Osteocyte (in vitro differentiated cells): ENCODE measurements around the gene THAP8. TPM values are rescaled to one million over a fixed set of nuclear protein-coding genes. Genes with fewer than 3 reads are reported as not detected.

ENCODE experiments used
- DNase-seq: peaks from one replicate; pipeline ENCODE4 v3.0.0; 2021; ENCODE audit warnings: mixed read lengths; ENCODE audit not compliant: unreplicated experiment; ENCODE audit errors: extremely low spot score
- H3K27ac Mint-ChIP-seq: one replicate; pipeline ENCODE4 v1.8.0; 2021; ENCODE audit warnings: mild to moderate bottlenecking, mixed read lengths; ENCODE audit not compliant: unreplicated experiment
- H3K27me3 Mint-ChIP-seq: one replicate; pipeline ENCODE4 v1.8.0; 2021; ENCODE audit warnings: mixed read lengths; ENCODE audit not compliant: unreplicated experiment
- H3K36me3 Mint-ChIP-seq: one replicate; pipeline ENCODE4 v1.8.0; 2021; ENCODE audit warnings: mixed read lengths; ENCODE audit not compliant: unreplicated experiment
- H3K4me1 Mint-ChIP-seq: one replicate; pipeline ENCODE4 v1.8.0; 2021; ENCODE audit warnings: mixed read lengths; ENCODE audit not compliant: unreplicated experiment
- H3K4me3 Mint-ChIP-seq: one replicate; pipeline ENCODE4 v1.8.0; 2021; ENCODE audit warnings: mild to moderate bottlenecking, moderate library complexity, mixed read lengths; ENCODE audit not compliant: unreplicated experiment
- H3K9me3 Mint-ChIP-seq: one replicate; pipeline ENCODE4 v1.8.0; 2021; ENCODE audit warnings: mixed read lengths; ENCODE audit not compliant: unreplicated experiment
- total RNA-seq: library from RNA; stranded (reverse); gene quantifications from 2 replicates; pipeline ENCODE4 v1.2.1, GENCODE V29; 2021
- TF ChIP-seq, protein P1 (sequence below): fragments of 200-600 bp; sonication (generic); IDR thresholded peaks from 2 replicates; pipeline ENCODE4 v1.5.0; 2021; ENCODE audit warnings: antibody characterized with exemption, mild to moderate bottlenecking, moderate library complexity

THAP8 gene
- total RNA-seq, 1 donor from 2014 or later: 8.0 TPM

DNA sequence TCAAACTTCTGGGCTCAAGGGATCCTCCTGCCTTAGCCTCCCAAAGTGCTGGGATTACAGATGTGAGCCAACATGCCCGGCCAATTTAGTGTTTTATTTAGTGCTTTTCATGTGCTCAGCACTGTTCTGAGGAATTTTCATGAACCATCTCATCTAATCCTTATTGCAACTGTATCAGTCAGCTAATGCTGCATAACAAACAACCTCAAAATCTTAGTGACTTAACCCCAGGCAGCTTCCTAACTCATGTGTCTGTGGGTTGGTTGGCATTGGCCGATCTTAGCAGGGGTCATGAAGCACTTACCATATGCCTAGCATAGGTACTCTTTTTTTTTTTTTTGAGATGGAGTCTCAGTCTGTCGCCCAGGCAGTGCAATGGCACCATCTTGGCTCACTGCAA is 65.3 kb downstream of the THAP8 start:
- TF ChIP-seq, protein P1, sequence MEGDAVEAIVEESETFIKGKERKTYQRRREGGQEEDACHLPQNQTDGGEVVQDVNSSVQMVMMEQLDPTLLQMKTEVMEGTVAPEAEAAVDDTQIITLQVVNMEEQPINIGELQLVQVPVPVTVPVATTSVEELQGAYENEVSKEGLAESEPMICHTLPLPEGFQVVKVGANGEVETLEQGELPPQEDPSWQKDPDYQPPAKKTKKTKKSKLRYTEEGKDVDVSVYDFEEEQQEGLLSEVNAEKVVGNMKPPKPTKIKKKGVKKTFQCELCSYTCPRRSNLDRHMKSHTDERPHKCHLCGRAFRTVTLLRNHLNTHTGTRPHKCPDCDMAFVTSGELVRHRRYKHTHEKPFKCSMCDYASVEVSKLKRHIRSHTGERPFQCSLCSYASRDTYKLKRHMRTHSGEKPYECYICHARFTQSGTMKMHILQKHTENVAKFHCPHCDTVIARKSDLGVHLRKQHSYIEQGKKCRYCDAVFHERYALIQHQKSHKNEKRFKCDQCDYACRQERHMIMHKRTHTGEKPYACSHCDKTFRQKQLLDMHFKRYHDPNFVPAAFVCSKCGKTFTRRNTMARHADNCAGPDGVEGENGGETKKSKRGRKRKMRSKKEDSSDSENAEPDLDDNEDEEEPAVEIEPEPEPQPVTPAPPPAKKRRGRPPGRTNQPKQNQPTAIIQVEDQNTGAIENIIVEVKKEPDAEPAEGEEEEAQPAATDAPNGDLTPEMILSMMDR: no peak
- no peaks in the 10 kb centered on the region for H3K9me3 Mint-ChIP-seq
- no peak for DNase-seq
- no peaks in the 10 kb centered on the region for H3K36me3 Mint-ChIP-seq
- peaks cover 5% of the 10 kb centered on the region for H3K4me1 Mint-ChIP-seq
- H3K27me3 Mint-ChIP-seq: peaks cover 26% of the 10 kb centered on the region
- H3K27ac Mint-ChIP-seq: no peak overlapping the region
- H3K4me3 Mint-ChIP-seq: no peak overlapping the region

GRCh38 chr19:35987571-35987896 is 66.6 kb downstream of the THAP8 start:
- Mint-ChIP-seq H3K36me3 (no peaks in the 10 kb centered on the region), H3K4me3 (peak overlapping the region; percentile 60), H3K27me3 (peaks cover 26% of the 10 kb centered on the region), H3K4me1 (peaks cover 5% of the 10 kb centered on the region), H3K9me3 (no peaks in the 10 kb centered on the region), H3K27ac (no peak overlapping the region)
- TF ChIP-seq, protein P1: no peak
- no peak for DNase-seq

DNA sequence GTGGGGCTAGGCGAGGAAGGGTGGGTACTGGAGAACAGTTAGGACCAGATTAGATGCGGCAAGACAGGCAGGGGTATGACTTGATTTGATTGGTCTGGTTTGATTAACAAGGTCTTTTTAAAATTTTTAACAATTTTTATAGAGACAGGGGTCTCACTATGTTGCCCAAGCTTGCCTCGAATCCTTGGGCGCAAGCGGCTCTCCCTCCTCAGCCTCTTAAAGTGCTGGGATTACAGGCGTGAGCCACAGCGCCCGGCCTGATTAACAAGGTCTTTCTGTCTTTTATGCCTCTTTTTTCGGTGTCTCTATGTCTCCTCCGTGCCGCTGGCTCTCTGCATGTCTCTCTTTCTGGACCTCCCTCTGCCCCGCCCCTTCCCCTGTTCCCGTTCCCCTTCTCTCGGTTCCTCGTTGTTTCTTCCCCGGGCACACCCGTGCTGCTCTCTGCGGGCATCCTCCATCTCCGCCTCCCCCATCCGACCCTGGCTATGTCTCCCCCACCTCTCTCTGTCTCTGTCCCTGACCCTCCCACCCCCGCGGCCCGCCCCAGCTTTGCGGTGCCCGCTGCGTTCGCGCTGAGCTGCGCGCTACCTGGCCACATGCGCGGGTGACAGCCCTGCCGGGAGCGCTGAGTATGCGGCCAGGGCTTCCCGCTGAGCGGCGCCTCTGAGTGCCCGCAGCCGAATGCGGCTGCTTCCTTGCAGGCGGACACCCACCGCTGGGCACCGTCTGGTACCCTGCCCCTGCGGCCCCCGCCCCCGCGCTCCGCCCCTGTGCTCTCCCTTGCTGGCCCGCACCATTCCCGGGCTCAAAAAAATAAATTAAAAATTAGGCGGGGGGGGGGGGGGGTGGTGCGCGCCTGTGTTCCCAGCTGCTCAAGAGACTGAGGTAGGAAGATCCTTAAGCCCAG is 67.2 kb downstream of the THAP8 start:
- Mint-ChIP-seq H3K27me3 (peaks cover 26% of the 10 kb centered on the region), H3K4me3 (peak overlapping the region; percentile 79), H3K4me1 (peaks cover 5% of the 10 kb centered on the region), H3K36me3 (no peaks in the 10 kb centered on the region), H3K27ac (no peak overlapping the region), H3K9me3 (no peaks in the 10 kb centered on the region)
- TF ChIP-seq, protein P1: no peak
- no peak for DNase-seq

DNA sequence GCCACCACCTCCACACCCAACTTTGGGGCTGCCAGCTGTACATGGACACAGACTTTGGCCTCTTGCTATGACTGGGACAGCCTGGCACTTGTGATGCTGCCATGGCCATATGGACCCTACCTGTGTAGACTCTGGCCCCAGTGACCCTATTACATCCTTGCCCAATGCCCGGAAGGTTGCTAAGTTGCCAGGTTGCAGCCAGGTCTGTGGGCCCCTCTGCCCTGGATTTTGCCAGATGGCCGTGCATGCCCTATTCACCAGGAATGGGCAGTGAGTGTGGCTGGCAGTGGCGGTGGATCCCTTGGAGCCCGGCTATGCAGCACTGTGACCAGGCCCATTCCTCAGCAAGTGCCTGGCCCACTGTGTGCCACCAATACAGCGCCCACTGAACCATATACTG is 68.0 kb downstream of the THAP8 start:
- Mint-ChIP-seq H3K9me3 (no peaks in the 10 kb centered on the region), H3K4me1 (peaks cover 5% of the 10 kb centered on the region), H3K4me3 (peak overlapping the region; percentile 42), H3K27ac (no peak overlapping the region), H3K27me3 (peaks cover 26% of the 10 kb centered on the region), H3K36me3 (no peaks in the 10 kb centered on the region)
- DNase-seq: no peak
- TF ChIP-seq, protein P1: no peak

Other genes with a start within 250 kb of the THAP8 start
- gene PRODH2, start 241.4 kb downstream of the THAP8 start, total RNA-seq: not detected in 2 replicates
- not detected in 2 replicates for gene NPHS1, start 201.8 kb downstream of the THAP8 start, total RNA-seq
- gene KIRREL2, start 197.4 kb downstream of the THAP8 start, total RNA-seq: not detected in 2 replicates
- gene APLP1, start 185.7 kb downstream of the THAP8 start, total RNA-seq: 12.6 and 14.7 TPM in 2 replicates
- gene NFKBID, start 153.7 kb downstream of the THAP8 start, total RNA-seq: 6.2 and 6.8 TPM in 2 replicates
- 0.81 and 0.97 TPM in 2 replicates for gene HCST, start 151.8 kb downstream of the THAP8 start, total RNA-seq
- gene TYROBP, start 146.0 kb downstream of the THAP8 start, total RNA-seq: not detected in 2 replicates
- 24.3 and 25.0 TPM in 2 replicates for gene LRFN3, start 117.9 kb downstream of the THAP8 start, total RNA-seq
- 15.4 and 15.5 TPM in 2 replicates for gene SDHAF1, start 59.1 kb downstream of the THAP8 start, total RNA-seq
- 0.55 TPM in 1 of 2 replicates, not detected in the other for gene SYNE4, start 45.5 kb downstream of the THAP8 start, total RNA-seq
- 13.0 and 16.0 TPM in 2 replicates for gene ALKBH6, start 40.1 kb downstream of the THAP8 start, total RNA-seq
- gene CLIP3, start 21.4 kb downstream of the THAP8 start, total RNA-seq: 72.8 and 78.3 TPM in 2 replicates
- gene WDR62, start 612 bp upstream of the THAP8 start, total RNA-seq: 4.6 and 4.9 TPM in 2 replicates
- not detected in 2 replicates for gene OVOL3, start 56.9 kb upstream of the THAP8 start, total RNA-seq
- gene POLR2I, start 60.6 kb upstream of the THAP8 start, total RNA-seq: 61.8 and 62.2 TPM in 2 replicates
- 172 and 177 TPM in 2 replicates for gene TBCB, start 61.2 kb upstream of the THAP8 start, total RNA-seq
- gene CAPNS1, start 85.8 kb upstream of the THAP8 start, total RNA-seq: 789 and 808 TPM in 2 replicates
- gene COX7A1, start 98.2 kb upstream of the THAP8 start, total RNA-seq: not detected in 2 replicates
- gene ZNF565, start 160.4 kb upstream of the THAP8 start, total RNA-seq: 6.6 and 7.8 TPM in 2 replicates
- 66.3 and 70.0 TPM in 2 replicates for gene ZNF146, start 160.8 kb upstream of the THAP8 start, total RNA-seq